Panc1 (cell line): Measurements from ENCODE around the gene FFAR3. TPM values are rescaled to one million over a fixed set of nuclear protein-coding genes. Genes with fewer than 3 reads are reported as not detected.

ENCODE experiments used
- ATAC-seq: fragments of 200-7000 bp; cut with Tn5 transposase; 2 replicates; pipeline ENCODE4 v1.9.1; 2020; ENCODE audit warnings: mild to moderate bottlenecking, moderate library complexity
- BruUV-seq: library from RNA; stranded (reverse); fragments of 400-500 nt; replicated peaks from 2 replicates; lab custom pipeline; 2021; lab: Mats Ljungman, UMichigan
- CTCF ChIA-PET: fragments of 300-600 bp; sonication (Branson Sonifier 250); formaldehyde crosslinking; loops from one replicate; lab custom pipeline; 2022; ENCODE audit warnings: antibody characterized with exemption; lab: Charles Lee
- POLR2A ChIA-PET: fragments of 300-600 bp; sonication (Branson Sonifier 250); formaldehyde crosslinking; loops from one replicate; lab custom pipeline; 2022; ENCODE audit warnings: antibody characterized with exemption; lab: Charles Lee
- DNase-seq: peaks from one replicate; pipeline ENCODE4 v3.0.0-alpha.2; 2010; ENCODE audit warnings: low read depth, low spot score
- H3K27ac ChIP-seq: 2 replicates; pipeline ENCODE4 v1.5.1; 2011; ENCODE audit warnings: mild to moderate bottlenecking, low read length, inconsistent platforms
- H3K27me3 ChIP-seq: fragments of 200-500 bp; sonication (Bioruptor generic); 2 replicates; pipeline ENCODE4 v1.6.0; 2014; ENCODE audit warnings: low read length, inconsistent platforms; ENCODE audit not compliant: control insufficient read depth, insufficient read depth
- H3K36me3 ChIP-seq: fragments of 200-500 bp; sonication (Bioruptor generic); 2 replicates; pipeline ENCODE4 v1.5.1; 2014; ENCODE audit warnings: inconsistent platforms, mild to moderate bottlenecking, low read length, moderate library complexity; ENCODE audit not compliant: control insufficient read depth, insufficient read depth
- H3K4me1 ChIP-seq: 2 replicates; pipeline ENCODE4 v1.5.1; 2011; ENCODE audit warnings: inconsistent platforms, mild to moderate bottlenecking, low read length, moderate library complexity; ENCODE audit not compliant: control insufficient read depth, insufficient read depth
- H3K4me3 ChIP-seq, 2 experiments: 2 replicates each; pipeline ENCODE4 v1.5.1; 2011 to 2012; ENCODE audit warnings: low read depth in 2 of 2, low read length in 2 of 2, mild to moderate bottlenecking in 2 of 2, inconsistent platforms in 1 of 2, moderate library complexity in 1 of 2
- H3K9me3 ChIP-seq: fragments of 200-500 bp; sonication (Bioruptor generic); 2 replicates; pipeline ENCODE4 v1.5.1; 2014; ENCODE audit warnings: low read depth, mild to moderate bottlenecking, inconsistent platforms, low read length, moderate library complexity; ENCODE audit not compliant: control insufficient read depth, insufficient read depth
- POLR2AphosphoS5 ChIP-seq: IDR thresholded peaks from 2 replicates; pipeline ENCODE4 v1.6.1; 2012; ENCODE audit warnings: mild to moderate bottlenecking, low read depth, low read length, moderate library complexity
- SIN3A ChIP-seq: IDR thresholded peaks from 2 replicates; pipeline ENCODE4 v1.6.1; 2012; ENCODE audit warnings: low read depth, mild to moderate bottlenecking, low read length, moderate library complexity, borderline replicate concordance; ENCODE audit not compliant: insufficient read depth
- TCF7L2 ChIP-seq: IDR thresholded peaks from 2 replicates; pipeline ENCODE4 v1.6.1; 2011; ENCODE audit warnings: mild to moderate bottlenecking, low read depth, low read length, inconsistent platforms
- in situ Hi-C: cut with HindIII; loops from 2 replicates; pipeline ENCODE4 v1.10.0; 2016; ENCODE audit warnings: low sequenced_read_pairs, low pct_unique_long_range_greater_than_20kb
- intact Hi-C: fragments of 100-400 bp; cut with micrococcal nuclease; formaldehyde crosslinking; loops from one replicate; pipeline ENCODE4 v1.10.0; 2022; ENCODE audit not compliant: unreplicated experiment
- total RNA-seq: library from RNA; stranded (reverse); gene quantifications from one replicate; pipeline ENCODE4 v1.2.1, GENCODE V29; 2021; ENCODE audit not compliant: unreplicated experiment
- TF ChIP-seq, protein P1 (sequence below), 2 experiments: IDR thresholded peaks; 2 replicates each; pipeline ENCODE4 v1.6.1; 2011 to 2012; ENCODE audit warnings: low read depth in 2 of 2, control low read depth in 1 of 2, low read length in 1 of 2, mild to moderate bottlenecking in 1 of 2, moderate library complexity in 1 of 2; ENCODE audit not compliant: insufficient read depth in 1 of 2
- TF ChIP-seq, protein P2 (sequence below): fragments of 450-650 bp; IDR thresholded peaks from 2 replicates; pipeline ENCODE4 v1.5.1; 2017; ENCODE audit warnings: mild to moderate bottlenecking

The FFAR3 gene
- total RNA-seq, 1 experiment from 2014 or later, result not detected

DNA sequence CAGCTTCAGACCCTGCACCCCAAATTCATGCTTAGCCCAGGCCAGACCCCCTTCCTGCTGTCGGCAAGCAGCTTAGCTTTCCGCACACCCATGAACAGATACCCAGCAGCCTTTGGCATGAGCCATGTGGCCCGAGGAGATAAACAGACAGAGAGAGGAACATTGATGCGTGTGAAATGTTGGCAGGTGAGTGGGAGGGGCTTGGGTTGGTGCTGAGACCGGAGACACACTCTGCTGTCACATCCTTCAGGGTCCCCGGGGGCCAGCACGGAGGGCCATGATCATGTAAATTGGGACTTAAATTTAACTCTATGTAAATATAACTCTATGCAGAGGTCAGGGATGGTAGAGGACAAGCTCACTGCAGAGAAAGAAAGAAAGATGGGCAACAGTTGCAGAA, 27.8 kb upstream of the FFAR3 start:
- Histone ChIP-seq H3K9me3 (no peaks in the 10 kb centered on the region), H3K27ac (no peak overlapping the region), H3K36me3 (no peaks in the 10 kb centered on the region), H3K4me1 (no peaks in the 10 kb centered on the region), H3K27me3 (no peaks in the 10 kb centered on the region), H3K4me3 (no peak overlapping the region)
- DNase-seq (no peak), ATAC-seq (no peak)
- TF ChIP-seq POLR2AphosphoS5 (no peak), TCF7L2 (no peak), SIN3A (no peak)
- TF ChIP-seq, protein P1, sequence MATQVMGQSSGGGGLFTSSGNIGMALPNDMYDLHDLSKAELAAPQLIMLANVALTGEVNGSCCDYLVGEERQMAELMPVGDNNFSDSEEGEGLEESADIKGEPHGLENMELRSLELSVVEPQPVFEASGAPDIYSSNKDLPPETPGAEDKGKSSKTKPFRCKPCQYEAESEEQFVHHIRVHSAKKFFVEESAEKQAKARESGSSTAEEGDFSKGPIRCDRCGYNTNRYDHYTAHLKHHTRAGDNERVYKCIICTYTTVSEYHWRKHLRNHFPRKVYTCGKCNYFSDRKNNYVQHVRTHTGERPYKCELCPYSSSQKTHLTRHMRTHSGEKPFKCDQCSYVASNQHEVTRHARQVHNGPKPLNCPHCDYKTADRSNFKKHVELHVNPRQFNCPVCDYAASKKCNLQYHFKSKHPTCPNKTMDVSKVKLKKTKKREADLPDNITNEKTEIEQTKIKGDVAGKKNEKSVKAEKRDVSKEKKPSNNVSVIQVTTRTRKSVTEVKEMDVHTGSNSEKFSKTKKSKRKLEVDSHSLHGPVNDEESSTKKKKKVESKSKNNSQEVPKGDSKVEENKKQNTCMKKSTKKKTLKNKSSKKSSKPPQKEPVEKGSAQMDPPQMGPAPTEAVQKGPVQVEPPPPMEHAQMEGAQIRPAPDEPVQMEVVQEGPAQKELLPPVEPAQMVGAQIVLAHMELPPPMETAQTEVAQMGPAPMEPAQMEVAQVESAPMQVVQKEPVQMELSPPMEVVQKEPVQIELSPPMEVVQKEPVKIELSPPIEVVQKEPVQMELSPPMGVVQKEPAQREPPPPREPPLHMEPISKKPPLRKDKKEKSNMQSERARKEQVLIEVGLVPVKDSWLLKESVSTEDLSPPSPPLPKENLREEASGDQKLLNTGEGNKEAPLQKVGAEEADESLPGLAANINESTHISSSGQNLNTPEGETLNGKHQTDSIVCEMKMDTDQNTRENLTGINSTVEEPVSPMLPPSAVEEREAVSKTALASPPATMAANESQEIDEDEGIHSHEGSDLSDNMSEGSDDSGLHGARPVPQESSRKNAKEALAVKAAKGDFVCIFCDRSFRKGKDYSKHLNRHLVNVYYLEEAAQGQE (IDR thresholded peaks at IDR 0.05; ENCODE audit: insufficient read depth in 1 of 2, low read depth in 2 of 2, low read length in 1 of 2), result no peak
- POLR2A ChIA-PET, result no interaction called here
- CTCF ChIA-PET, result no interaction called here
- in situ Hi-C loops (no loop called here), intact Hi-C loops (no loop called here)
- no TSS peak for BruUV-seq

DNA sequence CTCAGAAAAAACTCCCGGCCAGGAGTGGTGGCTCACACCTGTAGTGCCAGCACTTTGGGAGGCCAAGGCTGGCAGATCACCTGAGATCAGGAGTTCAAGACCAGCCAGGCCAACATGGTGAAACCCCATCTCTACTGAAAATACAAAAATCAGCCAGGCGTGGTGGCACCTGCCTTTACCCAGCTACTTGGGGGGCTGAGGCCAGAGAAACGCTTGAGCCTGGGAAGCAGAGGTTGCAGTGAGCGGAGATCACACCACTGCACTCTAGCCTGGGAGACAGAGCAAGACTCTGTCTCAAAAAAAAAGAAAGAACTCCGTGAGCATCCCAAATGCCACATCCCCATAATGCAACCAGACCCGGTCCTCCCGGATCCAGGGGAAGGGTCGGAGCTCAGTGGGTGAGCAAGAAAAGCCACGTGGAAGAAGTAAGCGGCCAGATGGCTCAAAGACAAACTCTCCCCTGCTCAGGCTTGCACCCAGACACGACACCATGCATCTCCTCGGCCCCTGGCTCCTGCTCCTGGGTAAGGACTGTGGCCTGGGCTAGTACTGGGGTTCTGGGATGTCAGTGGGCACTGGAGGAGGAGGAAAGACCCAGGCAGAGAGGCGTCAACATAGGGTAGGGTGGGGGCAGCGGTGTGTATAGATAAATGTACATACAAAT, 26.6 kb upstream of the FFAR3 start:
- ATAC-seq, result no peak
- POLR2A ChIA-PET, result no interaction called here
- CTCF ChIA-PET, result no interaction called here
- H3K4me1 ChIP-seq, result no peaks in the 10 kb centered on the region
- no peaks in the 10 kb centered on the region for H3K27me3 ChIP-seq
- no peak overlapping the region for H3K27ac ChIP-seq
- no peak overlapping the region for H3K4me3 ChIP-seq
- H3K36me3 ChIP-seq, result no peaks in the 10 kb centered on the region
- in situ Hi-C loops (no loop called here), intact Hi-C loops (no loop called here)
- no peak for DNase-seq
- no peaks in the 10 kb centered on the region for H3K9me3 ChIP-seq
- no peak for TF ChIP-seq TCF7L2
- no TSS peak for BruUV-seq

DNA sequence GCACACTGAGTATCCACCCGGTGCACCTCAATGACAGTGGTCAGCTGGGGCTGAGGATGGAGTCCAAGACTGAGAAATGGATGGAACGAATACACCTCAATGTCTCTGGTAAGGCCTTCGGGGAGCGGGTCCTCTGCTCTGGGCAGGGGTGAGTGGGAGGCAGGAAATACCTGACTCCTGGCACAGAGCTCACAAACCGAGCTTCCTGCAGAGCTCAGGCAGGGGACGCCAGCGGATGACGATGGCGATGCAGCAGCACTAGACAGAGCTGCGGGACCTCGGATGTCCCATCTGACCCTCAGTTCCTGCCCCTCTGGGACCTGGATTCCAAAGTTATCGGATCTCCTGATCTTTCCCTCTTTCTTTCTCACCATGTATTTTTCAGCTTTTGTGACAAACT, 25.4 kb upstream of the FFAR3 start:
- POLR2A ChIA-PET, result no interaction called here
- Histone ChIP-seq H3K4me3 (no peak overlapping the region), H3K4me1 (no peaks in the 10 kb centered on the region), H3K27me3 (no peaks in the 10 kb centered on the region), H3K9me3 (no peaks in the 10 kb centered on the region), H3K27ac (no peak overlapping the region), H3K36me3 (no peaks in the 10 kb centered on the region)
- CTCF ChIA-PET, result no interaction called here
- BruUV-seq, result no TSS peak
- ATAC-seq, result no peak
- TF ChIP-seq, protein P2, sequence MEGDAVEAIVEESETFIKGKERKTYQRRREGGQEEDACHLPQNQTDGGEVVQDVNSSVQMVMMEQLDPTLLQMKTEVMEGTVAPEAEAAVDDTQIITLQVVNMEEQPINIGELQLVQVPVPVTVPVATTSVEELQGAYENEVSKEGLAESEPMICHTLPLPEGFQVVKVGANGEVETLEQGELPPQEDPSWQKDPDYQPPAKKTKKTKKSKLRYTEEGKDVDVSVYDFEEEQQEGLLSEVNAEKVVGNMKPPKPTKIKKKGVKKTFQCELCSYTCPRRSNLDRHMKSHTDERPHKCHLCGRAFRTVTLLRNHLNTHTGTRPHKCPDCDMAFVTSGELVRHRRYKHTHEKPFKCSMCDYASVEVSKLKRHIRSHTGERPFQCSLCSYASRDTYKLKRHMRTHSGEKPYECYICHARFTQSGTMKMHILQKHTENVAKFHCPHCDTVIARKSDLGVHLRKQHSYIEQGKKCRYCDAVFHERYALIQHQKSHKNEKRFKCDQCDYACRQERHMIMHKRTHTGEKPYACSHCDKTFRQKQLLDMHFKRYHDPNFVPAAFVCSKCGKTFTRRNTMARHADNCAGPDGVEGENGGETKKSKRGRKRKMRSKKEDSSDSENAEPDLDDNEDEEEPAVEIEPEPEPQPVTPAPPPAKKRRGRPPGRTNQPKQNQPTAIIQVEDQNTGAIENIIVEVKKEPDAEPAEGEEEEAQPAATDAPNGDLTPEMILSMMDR, result no peak
- no peak for TF ChIP-seq POLR2AphosphoS5
- intact Hi-C loops, result no loop called here
- no peak for DNase-seq
- in situ Hi-C loops, result no loop called here
